HepG2 (cell line): ENCODE data around the gene ZC2HC1B. TPM values are rescaled to one million over a fixed set of nuclear protein-coding genes. Genes with fewer than 3 reads are reported as not detected.

ENCODE experiments used
- CBX5 ChIP-seq: sonication (generic); formaldehyde crosslinking; IDR thresholded peaks from 2 replicates; pipeline ENCODE4 v1.4.0; 2020; ENCODE audit warnings: missing genetic modification reagents, borderline replicate concordance
- CEBPG ChIP-seq: IDR thresholded peaks from 2 replicates; pipeline ENCODE4 v1.6.1; 2016
- EED ChIP-seq: sonication (generic); formaldehyde crosslinking; IDR thresholded peaks from 2 replicates; pipeline ENCODE4 v1.5.0; 2020; ENCODE audit warnings: mild to moderate bottlenecking, missing genetic modification reagents
- ETV5 ChIP-seq: IDR thresholded peaks from 2 replicates; pipeline ENCODE4 v1.6.1; 2018; ENCODE audit warnings: missing biosample characterization, missing genetic modification reagents, inconsistent platforms, borderline replicate concordance
- FIP1L1 ChIP-seq: fragments of 200-400 bp; formaldehyde crosslinking; IDR thresholded peaks from 2 replicates; pipeline ENCODE4 v1.6.1; 2018; ENCODE audit warnings: low read depth, mild to moderate bottlenecking, low read length, moderate library complexity, borderline replicate concordance; ENCODE audit not compliant: insufficient read depth
- GABPA ChIP-seq, 2 experiments: IDR thresholded peaks; 2 replicates each; pipeline ENCODE4 v1.6.1; 2011 to 2016; ENCODE audit warnings: low read depth in 2 of 2, low read length in 1 of 2, missing biosample characterization in 1 of 2, missing genetic modification characterization in 1 of 2
- GATA4 ChIP-seq: sonication (generic); IDR thresholded peaks from 2 replicates; pipeline ENCODE4 v1.6.1; 2016; ENCODE audit warnings: antibody characterized with exemption, low read depth, borderline replicate concordance
- HNF4A ChIP-seq: sonication (generic); formaldehyde crosslinking; IDR thresholded peaks from 2 replicates; pipeline ENCODE4 v1.4.0; 2020; ENCODE audit warnings: missing genetic modification reagents
- HOXA3 ChIP-seq: sonication (generic); formaldehyde crosslinking; IDR thresholded peaks from 2 replicates; pipeline ENCODE4 v1.5.0; 2020; ENCODE audit warnings: missing genetic modification reagents
- KDM1A ChIP-seq: IDR thresholded peaks from 2 replicates; pipeline ENCODE4 v1.6.1; 2016; ENCODE audit warnings: missing compliant biosample characterization
- KLF16 ChIP-seq, 2 experiments: sonication (generic) in 1 of 2; formaldehyde crosslinking in 1 of 2; IDR thresholded peaks; 2 replicates each; pipeline versions ENCODE4 v1.6.1 to v1.8.0; 2016 to 2023; ENCODE audit warnings: missing genetic modification reagents in 2 of 2, missing compliant biosample characterization in 1 of 2
- MAZ ChIP-seq, 2 experiments: sonication (generic) in 1 of 2; formaldehyde crosslinking in 1 of 2; IDR thresholded peaks; 2 replicates each; pipeline versions ENCODE4 v1.5.0 to v1.6.1; 2012 to 2020; ENCODE audit warnings: low read depth in 2 of 2, mild to moderate bottlenecking in 2 of 2, borderline replicate concordance in 1 of 2, improper control_type of control experiment in 1 of 2, low read length in 1 of 2, missing genetic modification reagents in 1 of 2, moderate library complexity in 1 of 2
- NFKB2 ChIP-seq: sonication (generic); formaldehyde crosslinking; IDR thresholded peaks from 2 replicates; pipeline ENCODE4 v1.4.0; 2020; ENCODE audit warnings: missing genetic modification reagents, borderline replicate concordance
- PHF20 ChIP-seq: sonication (generic); formaldehyde crosslinking; IDR thresholded peaks from 2 replicates; pipeline ENCODE4 v1.5.0; 2020; ENCODE audit warnings: mild to moderate bottlenecking, missing genetic modification reagents
- RNF2 ChIP-seq: fragments of 450-650 bp; conservative IDR thresholded peaks from 2 replicates; pipeline ENCODE4 v1.6.1; 2016; ENCODE audit warnings: low read depth
- SALL1 ChIP-seq: sonication (generic); formaldehyde crosslinking; IDR thresholded peaks from 2 replicates; pipeline ENCODE4 v1.8.0; 2022; ENCODE audit warnings: mild to moderate bottlenecking, missing genetic modification reagents
- SMC3 ChIP-seq: IDR thresholded peaks from 2 replicates; pipeline ENCODE4 v1.6.1; 2011; ENCODE audit warnings: low read length, improper control_type of control experiment
- SOX6 ChIP-seq, 2 experiments: fragments of 450-650 bp in 1 of 2; sonication (generic) in 1 of 2; formaldehyde crosslinking in 1 of 2; IDR thresholded peaks; 2 replicates each; pipeline versions ENCODE4 v1.4.0 to v1.6.1; 2017 to 2020; ENCODE audit warnings: antibody characterized with exemption in 1 of 2, mild to moderate bottlenecking in 1 of 2, missing genetic modification reagents in 1 of 2
- STAG1 ChIP-seq: sonication (generic); formaldehyde crosslinking; IDR thresholded peaks from 2 replicates; pipeline ENCODE4 v1.4.0; 2020; ENCODE audit warnings: missing genetic modification reagents
- TEAD3 ChIP-seq: optimal IDR thresholded peaks from 2 replicates; pipeline ENCODE3; 2016; ENCODE audit warnings: borderline replicate concordance
- ZNF317 ChIP-seq: sonication (generic); formaldehyde crosslinking; IDR thresholded peaks from 2 replicates; pipeline ENCODE4 v1.5.0; 2020; ENCODE audit warnings: mild to moderate bottlenecking, missing genetic modification reagents
- ZNF451 ChIP-seq: sonication (generic); formaldehyde crosslinking; IDR thresholded peaks from 2 replicates; pipeline ENCODE4 v1.5.0; 2020; ENCODE audit warnings: mild to moderate bottlenecking, missing genetic modification reagents
- ZNF773 ChIP-seq: sonication (generic); formaldehyde crosslinking; IDR thresholded peaks from 2 replicates; pipeline ENCODE4 v1.4.0; 2020; ENCODE audit warnings: missing genetic modification reagents, borderline replicate concordance
- polyA plus RNA-seq, 8 experiments: library from polyadenylated mRNA; depleted of rRNA in 3 of 8; stranded (reverse) in 7 of 8; unstranded in 1 of 8; fragments of >200 nt; fragmentation: Illumina TruSeq in 4 of 8; extraction: Trizol in 4 of 8; gene quantifications; 2 replicates each; pipeline versions ENCODE4 v1.2.1 to v1.2.3, GENCODE V29; 2011 to 2016; ENCODE audit warnings: low read depth in 4 of 8, missing spikeins in 1 of 8, mixed read lengths in 1 of 8; ENCODE audit not compliant: insufficient read depth in 1 of 8
- total RNA-seq, 5 experiments: library from RNA; depleted of rRNA; stranded (reverse); fragments of >200 nt; fragmentation: Illumina TruSeq; extraction: Trizol; gene quantifications; 2 replicates each; pipeline ENCODE4 v1.2.3, GENCODE V29; 2016; ENCODE audit warnings: low read depth in 1 of 5
- TF ChIP-seq, protein P1 (sequence below), 2 experiments: IDR thresholded peaks; 2 replicates each; pipeline ENCODE4 v1.6.1; 2011 to 2012; ENCODE audit warnings: low read length in 2 of 2, borderline replicate concordance in 1 of 2, low read depth in 1 of 2, mild to moderate bottlenecking in 1 of 2, moderate library complexity in 1 of 2

Gene ZC2HC1B
- total and polyA plus RNA-seq, 2 of the 13 experiments (the other 11 are each of a cell fraction or from before 2014, with no cell fraction given), result not detected

DNA sequence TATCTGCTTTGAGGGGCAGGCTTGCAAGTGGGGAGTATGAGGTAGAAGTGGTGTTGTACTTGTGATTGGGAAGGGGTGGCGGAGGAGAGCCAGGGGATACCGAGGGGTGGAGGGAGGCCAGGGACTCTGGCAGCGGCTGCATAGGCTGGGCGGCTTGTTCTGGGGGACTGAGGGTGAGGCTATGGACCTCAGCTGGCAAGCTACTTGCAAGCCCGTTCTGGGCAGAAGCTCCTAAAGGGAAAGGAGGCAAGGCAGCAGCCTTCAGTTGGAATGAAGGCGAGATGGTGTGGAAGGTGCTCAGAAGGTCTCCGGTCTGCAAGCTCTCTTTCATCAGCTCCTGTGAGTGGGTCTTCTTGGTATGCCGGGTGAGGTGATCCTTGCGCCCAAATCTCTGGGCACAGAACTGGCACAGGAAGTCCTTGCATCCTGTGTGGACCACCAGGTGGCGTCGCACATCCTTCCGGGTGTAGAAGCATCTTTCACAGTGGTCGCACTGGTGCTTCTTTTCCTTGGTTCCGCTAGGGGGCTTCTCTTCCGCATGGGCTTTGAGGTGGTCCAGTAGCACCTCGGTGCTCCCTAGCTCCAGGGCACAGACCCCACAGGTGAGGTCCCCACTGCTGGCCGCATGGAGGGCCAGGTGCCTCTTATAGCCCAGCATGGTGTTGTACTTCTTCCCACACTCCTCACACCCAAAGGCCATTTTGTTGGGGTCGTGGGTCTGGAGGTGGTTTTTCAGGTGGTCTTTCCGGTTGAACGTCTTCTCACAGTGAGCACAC lies 77.8 kb downstream of the ZC2HC1B start (continued):
- TF ChIP-seq MAZ (IDR thresholded peaks at IDR 0.05; ENCODE audit: borderline replicate concordance, low read depth, low read length) (no peak), MAZ (CRISPR knock-in tag; IDR thresholded peaks at IDR 0.05; ENCODE audit: low read depth) (peak; percentile 24; the same call in 1 of the 2 replicates), CBX5 (CRISPR knock-in tag) (peak; percentile 49; the same call in 1 of the 2 replicates), SALL1 (peak; percentile 35; the same call in 1 of the 2 replicates), KLF16 (CRISPR knock-in tag; IDR thresholded peaks at IDR 0.05) (0 out of 4 replicates have a peak, but pooled peaks of 1 of the 2 experiments have one; percentile 27), HOXA3 (CRISPR knock-in tag) (peak; percentile 23; the same call in 1 of the 2 replicates), ZNF317 (no peak), FIP1L1 (no peak), ZNF451 (CRISPR knock-in tag) (no peak), PHF20 (CRISPR knock-in tag) (no peak), GABPA (IDR thresholded peaks at IDR 0.05; ENCODE audit: low read depth, low read length) (no peak; the same call in 1 of the 2 replicates), GABPA (CRISPR knock-in tag; IDR thresholded peaks at IDR 0.05; ENCODE audit: low read depth) (peak; percentile 76), ETV5 (CRISPR knock-in tag) (peak; percentile 87), SMC3 (peak; percentile 93), CEBPG (no peak; the same call in 1 of the 2 replicates), ZNF773 (CRISPR knock-in tag) (no peak), EED (CRISPR knock-in tag) (0 out of 2 replicates have a peak, but pooled peaks have one; percentile 17), SOX6 (IDR thresholded peaks at IDR 0.05) (no peak), SOX6 (CRISPR knock-in tag; IDR thresholded peaks at IDR 0.05) (peak; percentile 28; the same call in 1 of the 2 replicates), STAG1 (CRISPR knock-in tag) (peak; percentile 83), KDM1A (CRISPR knock-in tag) (0 out of 2 replicates have a peak, but pooled peaks have one; percentile 54), NFKB2 (CRISPR knock-in tag) (peak; percentile 33; the same call in 1 of the 2 replicates), GATA4 (no peak), RNF2 (0 out of 2 replicates have a peak, but pooled peaks have one; percentile 22), TEAD3 (peak; percentile 60), HNF4A (CRISPR knock-in tag) (peak; percentile 17; the same call in 1 of the 2 replicates)
- TF ChIP-seq, protein P1, sequence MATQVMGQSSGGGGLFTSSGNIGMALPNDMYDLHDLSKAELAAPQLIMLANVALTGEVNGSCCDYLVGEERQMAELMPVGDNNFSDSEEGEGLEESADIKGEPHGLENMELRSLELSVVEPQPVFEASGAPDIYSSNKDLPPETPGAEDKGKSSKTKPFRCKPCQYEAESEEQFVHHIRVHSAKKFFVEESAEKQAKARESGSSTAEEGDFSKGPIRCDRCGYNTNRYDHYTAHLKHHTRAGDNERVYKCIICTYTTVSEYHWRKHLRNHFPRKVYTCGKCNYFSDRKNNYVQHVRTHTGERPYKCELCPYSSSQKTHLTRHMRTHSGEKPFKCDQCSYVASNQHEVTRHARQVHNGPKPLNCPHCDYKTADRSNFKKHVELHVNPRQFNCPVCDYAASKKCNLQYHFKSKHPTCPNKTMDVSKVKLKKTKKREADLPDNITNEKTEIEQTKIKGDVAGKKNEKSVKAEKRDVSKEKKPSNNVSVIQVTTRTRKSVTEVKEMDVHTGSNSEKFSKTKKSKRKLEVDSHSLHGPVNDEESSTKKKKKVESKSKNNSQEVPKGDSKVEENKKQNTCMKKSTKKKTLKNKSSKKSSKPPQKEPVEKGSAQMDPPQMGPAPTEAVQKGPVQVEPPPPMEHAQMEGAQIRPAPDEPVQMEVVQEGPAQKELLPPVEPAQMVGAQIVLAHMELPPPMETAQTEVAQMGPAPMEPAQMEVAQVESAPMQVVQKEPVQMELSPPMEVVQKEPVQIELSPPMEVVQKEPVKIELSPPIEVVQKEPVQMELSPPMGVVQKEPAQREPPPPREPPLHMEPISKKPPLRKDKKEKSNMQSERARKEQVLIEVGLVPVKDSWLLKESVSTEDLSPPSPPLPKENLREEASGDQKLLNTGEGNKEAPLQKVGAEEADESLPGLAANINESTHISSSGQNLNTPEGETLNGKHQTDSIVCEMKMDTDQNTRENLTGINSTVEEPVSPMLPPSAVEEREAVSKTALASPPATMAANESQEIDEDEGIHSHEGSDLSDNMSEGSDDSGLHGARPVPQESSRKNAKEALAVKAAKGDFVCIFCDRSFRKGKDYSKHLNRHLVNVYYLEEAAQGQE (IDR thresholded peaks at IDR 0.05; ENCODE audit: borderline replicate concordance in 1 of 2, low read depth in 1 of 2, low read length in 2 of 2), result no peak
